WTC11 (cell line): ENCODE results near the gene KCNK3. TPM values are rescaled to one million over a fixed set of nuclear protein-coding genes. Genes with fewer than 3 reads are reported as not detected.

ENCODE experiments used
- ATAC-seq: fragments of 200-7000 bp; cut with Tn5 transposase; 2 replicates; pipeline ENCODE4 v1.10.0; 2021; ENCODE audit warnings: mild to moderate bottlenecking, moderate library complexity
- CTCF ChIA-PET: fragments of 300-600 bp; sonication (Branson Sonifier 250); formaldehyde crosslinking; loops from one replicate; lab custom pipeline; 2021; ENCODE audit warnings: antibody characterized with exemption; lab: Charles Lee
- POLR2A ChIA-PET: fragments of 350-600 bp; sonication (Branson Sonifier 250); formaldehyde crosslinking; loops from one replicate; lab custom pipeline; 2021; ENCODE audit warnings: antibody characterized with exemption; lab: Charles Lee
- DNase-seq: peaks from one replicate; pipeline ENCODE4 v3.0.0; 2021; ENCODE audit warnings: low spot score
- H3K27ac Mint-ChIP-seq: 2 replicates; pipeline ENCODE4 v1.8.0; 2021; ENCODE audit warnings: mixed read lengths
- H3K27me3 Mint-ChIP-seq: 2 replicates; pipeline ENCODE4 v1.8.0; 2021; ENCODE audit warnings: low read depth, mild to moderate bottlenecking, moderate library complexity, mixed read lengths
- H3K36me3 Mint-ChIP-seq: 2 replicates; pipeline ENCODE4 v1.8.0; 2021; ENCODE audit warnings: mixed read lengths
- H3K4me1 Mint-ChIP-seq: 2 replicates; pipeline ENCODE4 v1.8.0; 2022; ENCODE audit warnings: mixed read lengths
- H3K4me3 Mint-ChIP-seq: 2 replicates; pipeline ENCODE4 v1.8.0; 2021; ENCODE audit warnings: mild to moderate bottlenecking, moderate library complexity, mixed read lengths
- H3K9me3 Mint-ChIP-seq: 2 replicates; pipeline ENCODE4 v1.8.0; 2021; ENCODE audit warnings: mixed read lengths
- ATF1 ChIP-seq: sonication (generic); formaldehyde crosslinking; IDR thresholded peaks from 2 replicates; pipeline ENCODE4 v1.8.1; 2023; ENCODE audit warnings: mild to moderate bottlenecking, moderate library complexity, missing genetic modification reagents
- CREM ChIP-seq: sonication (generic); formaldehyde crosslinking; IDR thresholded peaks from 2 replicates; pipeline ENCODE4 v1.8.1; 2022; ENCODE audit warnings: mild to moderate bottlenecking, missing genetic modification reagents, moderate library complexity
- ELF4 ChIP-seq: sonication (generic); formaldehyde crosslinking; IDR thresholded peaks from 2 replicates; pipeline ENCODE4 v1.8.1; 2022; ENCODE audit warnings: low read depth, mild to moderate bottlenecking, moderate library complexity, missing genetic modification reagents
- ESRRA ChIP-seq: sonication (generic); formaldehyde crosslinking; IDR thresholded peaks from 2 replicates; pipeline ENCODE4 v1.8.1; 2022; ENCODE audit warnings: mild to moderate bottlenecking, missing genetic modification reagents, borderline replicate concordance
- GABPB1 ChIP-seq: sonication (generic); formaldehyde crosslinking; IDR thresholded peaks from 2 replicates; pipeline ENCODE4 v1.8.1; 2023; ENCODE audit warnings: mild to moderate bottlenecking, missing genetic modification reagents
- GRHL2 ChIP-seq: fragments of 250-450 bp; sonication (Bioruptor Pico); IDR thresholded peaks from 2 replicates; pipeline ENCODE4 v1.8.0; 2022; ENCODE audit warnings: mild to moderate bottlenecking, moderate library complexity; ENCODE audit not compliant: insufficient replicate concordance, severe bottlenecking
- HMGA2 ChIP-seq: fragments of 250-450 bp; sonication (Bioruptor Pico); IDR thresholded peaks from 2 replicates; pipeline ENCODE4 v1.4.0; 2021; ENCODE audit warnings: mild to moderate bottlenecking, moderate library complexity
- IRF2 ChIP-seq: sonication (generic); formaldehyde crosslinking; IDR thresholded peaks from 2 replicates; pipeline ENCODE4 v1.8.0; 2022; ENCODE audit warnings: low read depth, missing genetic modification reagents, borderline replicate concordance
- NR1H2 ChIP-seq: sonication (generic); formaldehyde crosslinking; IDR thresholded peaks from 2 replicates; pipeline ENCODE4 v1.9.0; 2021; ENCODE audit warnings: mild to moderate bottlenecking, moderate library complexity, missing genetic modification reagents
- NR3C1 ChIP-seq: sonication (generic); formaldehyde crosslinking; conservative IDR thresholded peaks from 2 replicates; pipeline ENCODE4 v1.8.1; 2023; ENCODE audit warnings: low read depth, mild to moderate bottlenecking, missing genetic modification reagents
- PRRX2 ChIP-seq: fragments of 250-450 bp; sonication (Bioruptor Pico); IDR thresholded peaks from 2 replicates; pipeline ENCODE4 v1.8.0; 2021; ENCODE audit warnings: mild to moderate bottlenecking
- SP1 ChIP-seq: sonication (generic); formaldehyde crosslinking; conservative IDR thresholded peaks from 2 replicates; pipeline ENCODE4 v1.8.1; 2022; ENCODE audit warnings: missing genetic modification reagents
- TCF7 ChIP-seq: sonication (generic); formaldehyde crosslinking; IDR thresholded peaks from 2 replicates; pipeline ENCODE4 v1.8.0; 2022; ENCODE audit warnings: mild to moderate bottlenecking, low read depth, missing genetic modification reagents, moderate library complexity
- TEAD4 ChIP-seq: sonication (generic); formaldehyde crosslinking; IDR thresholded peaks from 2 replicates; pipeline ENCODE4 v1.8.0; 2022; ENCODE audit warnings: mild to moderate bottlenecking, missing genetic modification reagents
- ZNF121 ChIP-seq: sonication (generic); formaldehyde crosslinking; IDR thresholded peaks from 2 replicates; pipeline ENCODE4 v1.8.0; 2023; ENCODE audit warnings: missing genetic modification reagents
- ZNF219 ChIP-seq: sonication (generic); formaldehyde crosslinking; IDR thresholded peaks from 2 replicates; pipeline ENCODE4 v1.8.0; 2023; ENCODE audit warnings: missing genetic modification reagents, mild to moderate bottlenecking, borderline replicate concordance
- ZNF232 ChIP-seq: sonication (generic); formaldehyde crosslinking; IDR thresholded peaks from 2 replicates; pipeline ENCODE4 v1.8.0; 2022; ENCODE audit warnings: mild to moderate bottlenecking, missing genetic modification reagents
- ZNF396 ChIP-seq: fragments of 250-450 bp; sonication (Bioruptor Pico); IDR thresholded peaks from 2 replicates; pipeline ENCODE4 v1.8.0; 2021; ENCODE audit warnings: mild to moderate bottlenecking, moderate library complexity, borderline replicate concordance
- ZNF423 ChIP-seq: fragments of 250-450 bp; sonication (Bioruptor Pico); IDR thresholded peaks from 2 replicates; pipeline ENCODE4 v2.1.2; 2022; ENCODE audit warnings: mild to moderate bottlenecking, moderate library complexity
- ZNF671 ChIP-seq: fragments of 250-450 bp; sonication (Bioruptor Pico); IDR thresholded peaks from 2 replicates; pipeline ENCODE4 v1.8.0; 2021; ENCODE audit warnings: mild to moderate bottlenecking
- total RNA-seq: library from RNA; stranded (reverse); gene quantifications from 3 replicates; pipeline ENCODE4 v1.2.3, GENCODE V29; 2021
- TF ChIP-seq, protein P1 (sequence below): sonication (generic); formaldehyde crosslinking; IDR thresholded peaks from 2 replicates; pipeline ENCODE4 v1.8.0; 2022; ENCODE audit warnings: mild to moderate bottlenecking, missing genetic modification reagents
- TF ChIP-seq, protein P2 (sequence below): sonication (generic); formaldehyde crosslinking; IDR thresholded peaks from 2 replicates; pipeline ENCODE4 v1.8.0; 2022; ENCODE audit warnings: missing genetic modification reagents
- TF ChIP-seq, protein P3 (sequence below): fragments of 250-450 bp; sonication (Bioruptor Pico); IDR thresholded peaks from 2 replicates; pipeline ENCODE4 v1.9.0; 2021; ENCODE audit warnings: mild to moderate bottlenecking
- TF ChIP-seq, protein P4 (sequence below): sonication (generic); formaldehyde crosslinking; IDR thresholded peaks from 2 replicates; pipeline ENCODE4 v1.8.0; 2022; ENCODE audit warnings: mild to moderate bottlenecking, missing genetic modification reagents
- TF ChIP-seq, protein P5 (sequence below): sonication (generic); formaldehyde crosslinking; IDR thresholded peaks from 2 replicates; pipeline ENCODE4 v1.8.1; 2023; ENCODE audit warnings: mild to moderate bottlenecking, missing genetic modification reagents, moderate library complexity

The KCNK3 gene
- total RNA-seq, 1 experiment from 2014 or later, result 0.22 TPM

DNA sequence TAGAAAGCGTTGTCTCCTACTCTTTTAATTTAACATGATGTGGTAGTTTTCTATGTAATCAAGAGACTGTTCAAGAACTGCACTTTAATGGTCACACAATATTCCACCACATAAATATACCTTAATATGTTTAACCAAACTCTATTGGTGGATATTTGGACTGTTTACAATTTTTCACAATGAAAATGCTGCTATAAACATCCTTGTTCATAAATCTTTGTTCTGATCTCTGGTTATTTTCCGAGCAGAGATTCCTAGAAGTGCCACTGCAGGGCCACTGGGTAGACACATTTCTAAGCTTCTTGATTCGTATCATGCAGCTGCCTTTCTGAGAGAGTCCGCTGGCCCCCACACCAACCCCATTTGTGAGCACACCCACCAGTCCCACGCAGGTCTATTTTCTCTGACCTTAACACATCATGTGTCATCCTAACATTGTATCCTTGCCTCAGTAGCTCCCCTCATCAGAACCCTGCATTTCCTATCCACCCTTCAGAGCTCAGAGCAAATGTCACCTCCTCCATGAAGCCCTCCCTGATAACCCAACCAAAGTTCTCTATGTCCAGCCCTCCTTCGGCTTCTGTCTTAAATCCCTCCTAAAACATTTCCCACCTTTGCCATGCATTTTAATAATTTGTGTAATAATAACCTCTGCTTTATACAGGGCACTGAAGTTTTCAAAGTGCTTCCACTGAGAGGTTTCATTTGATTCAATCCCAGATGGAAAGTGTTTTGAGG is 26.6 kb downstream of the KCNK3 start:
- H3K36me3 Mint-ChIP-seq, result no peaks in the 10 kb centered on the region
- ChIA-PET CTCF (interaction anchor here (1.6 kb wide), 1 partner anchor 224 kb away, joined by 3 read pairs; no protein-coding TSS in a partner anchor), POLR2A (no interaction called here)
- H3K27me3 Mint-ChIP-seq, result no peaks in the 10 kb centered on the region
- no peak for TF ChIP-seq ZNF423 (CRISPR knock-in tag)
- no peak for TF ChIP-seq IRF2 (CRISPR knock-in tag)
- no peak for TF ChIP-seq ZNF121
- TF ChIP-seq, protein P1, sequence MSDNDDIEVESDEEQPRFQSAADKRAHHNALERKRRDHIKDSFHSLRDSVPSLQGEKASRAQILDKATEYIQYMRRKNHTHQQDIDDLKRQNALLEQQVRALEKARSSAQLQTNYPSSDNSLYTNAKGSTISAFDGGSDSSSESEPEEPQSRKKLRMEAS, result no peak
- TF ChIP-seq NR3C1 (CRISPR knock-in tag), result no peak
- TF ChIP-seq ZNF219 (CRISPR knock-in tag), result no peak
- no peak for TF ChIP-seq TEAD4 (CRISPR knock-in tag)
- TF ChIP-seq NR1H2, result no peak
- TF ChIP-seq, protein P2, sequence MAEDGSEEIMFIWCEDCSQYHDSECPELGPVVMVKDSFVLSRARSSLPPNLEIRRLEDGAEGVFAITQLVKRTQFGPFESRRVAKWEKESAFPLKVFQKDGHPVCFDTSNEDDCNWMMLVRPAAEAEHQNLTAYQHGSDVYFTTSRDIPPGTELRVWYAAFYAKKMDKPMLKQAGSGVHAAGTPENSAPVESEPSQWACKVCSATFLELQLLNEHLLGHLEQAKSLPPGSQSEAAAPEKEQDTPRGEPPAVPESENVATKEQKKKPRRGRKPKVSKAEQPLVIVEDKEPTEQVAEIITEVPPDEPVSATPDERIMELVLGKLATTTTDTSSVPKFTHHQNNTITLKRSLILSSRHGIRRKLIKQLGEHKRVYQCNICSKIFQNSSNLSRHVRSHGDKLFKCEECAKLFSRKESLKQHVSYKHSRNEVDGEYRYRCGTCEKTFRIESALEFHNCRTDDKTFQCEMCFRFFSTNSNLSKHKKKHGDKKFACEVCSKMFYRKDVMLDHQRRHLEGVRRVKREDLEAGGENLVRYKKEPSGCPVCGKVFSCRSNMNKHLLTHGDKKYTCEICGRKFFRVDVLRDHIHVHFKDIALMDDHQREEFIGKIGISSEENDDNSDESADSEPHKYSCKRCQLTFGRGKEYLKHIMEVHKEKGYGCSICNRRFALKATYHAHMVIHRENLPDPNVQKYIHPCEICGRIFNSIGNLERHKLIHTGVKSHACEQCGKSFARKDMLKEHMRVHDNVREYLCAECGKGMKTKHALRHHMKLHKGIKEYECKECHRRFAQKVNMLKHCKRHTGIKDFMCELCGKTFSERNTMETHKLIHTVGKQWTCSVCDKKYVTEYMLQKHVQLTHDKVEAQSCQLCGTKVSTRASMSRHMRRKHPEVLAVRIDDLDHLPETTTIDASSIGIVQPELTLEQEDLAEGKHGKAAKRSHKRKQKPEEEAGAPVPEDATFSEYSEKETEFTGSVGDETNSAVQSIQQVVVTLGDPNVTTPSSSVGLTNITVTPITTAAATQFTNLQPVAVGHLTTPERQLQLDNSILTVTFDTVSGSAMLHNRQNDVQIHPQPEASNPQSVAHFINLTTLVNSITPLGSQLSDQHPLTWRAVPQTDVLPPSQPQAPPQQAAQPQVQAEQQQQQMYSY (CRISPR knock-in tag), result no peak
- no peak for TF ChIP-seq PRRX2
- no peak for TF ChIP-seq CREM (CRISPR knock-in tag)
- no peak for TF ChIP-seq ZNF232 (CRISPR knock-in tag)
- H3K9me3 Mint-ChIP-seq, result no peaks in the 10 kb centered on the region
- H3K27ac Mint-ChIP-seq, result no peak overlapping the region
- DNase-seq (no peak), ATAC-seq (no peak)
- H3K4me1 Mint-ChIP-seq, result peaks cover 11% of the 10 kb centered on the region
- no peak overlapping the region for H3K4me3 Mint-ChIP-seq

DNA sequence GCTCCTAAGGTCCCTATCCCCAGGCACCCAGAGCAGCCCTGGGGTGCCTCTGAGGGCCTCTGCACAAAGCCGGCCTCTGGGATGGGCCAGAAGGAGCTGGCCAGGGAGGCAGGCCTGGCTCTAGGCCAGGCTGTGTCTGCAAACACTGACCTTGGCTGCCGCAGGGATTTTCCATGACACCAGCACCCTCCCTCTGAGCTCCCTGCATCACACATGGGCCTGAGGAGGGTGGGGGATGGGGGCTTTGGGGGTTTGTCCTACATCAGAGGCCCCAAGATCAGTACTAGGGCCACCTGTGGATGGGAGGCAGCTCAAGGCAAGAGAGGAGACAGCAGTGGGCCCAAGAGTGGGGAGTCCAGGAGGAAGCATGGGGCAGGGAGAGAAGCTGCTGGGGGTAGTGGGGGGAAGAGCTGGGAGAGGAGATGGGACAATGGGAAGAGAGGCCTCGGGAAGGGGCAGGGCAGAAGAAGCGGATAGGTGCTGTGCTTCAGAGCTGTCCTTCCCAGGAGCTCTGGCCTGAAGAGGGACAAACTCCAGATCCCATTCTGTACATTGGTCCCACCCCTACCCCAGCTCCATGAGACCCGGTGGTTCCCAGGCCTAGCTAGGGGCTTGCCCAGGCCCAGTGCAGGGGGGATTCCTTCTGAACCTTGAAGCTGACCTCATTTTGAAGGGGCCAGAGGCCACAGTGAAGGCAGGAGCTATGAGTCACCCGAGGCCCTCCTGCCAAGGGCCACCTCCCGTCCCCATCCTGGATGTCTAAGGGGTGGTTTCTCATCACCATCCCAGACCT is 28.0 kb downstream of the KCNK3 start:
- CTCF ChIA-PET, result interaction anchor here (0.9 to 1.5 kb wide), 3 partner anchors 8 to 161 kb away, joined by 3 to 5 read pairs (median 3); no protein-coding TSS in a partner anchor
- H3K4me1 Mint-ChIP-seq, result peaks cover 11% of the 10 kb centered on the region
- H3K4me3 Mint-ChIP-seq, result no peak overlapping the region
- POLR2A ChIA-PET, result interaction anchor here (1.0 kb wide), 1 partner anchor 16 kb away, joined by 3 read pairs; no protein-coding TSS in a partner anchor
- H3K27me3 Mint-ChIP-seq, result no peaks in the 10 kb centered on the region
- no peak overlapping the region for H3K27ac Mint-ChIP-seq
- H3K36me3 Mint-ChIP-seq, result no peaks in the 10 kb centered on the region
- DNase-seq, result no peak
- ATAC-seq, result no peak
- no peaks in the 10 kb centered on the region for H3K9me3 Mint-ChIP-seq
- TF ChIP-seq HMGA2 (CRISPR knock-in tag) (no peak), ZNF396 (CRISPR knock-in tag) (no peak), ATF1 (CRISPR knock-in tag) (no peak), ELF4 (CRISPR knock-in tag) (no peak), TCF7 (CRISPR knock-in tag) (no peak), GRHL2 (no peak), GABPB1 (CRISPR knock-in tag) (no peak), SP1 (no peak), ZNF671 (CRISPR knock-in tag) (no peak), ESRRA (no peak)
- TF ChIP-seq, protein P3, sequence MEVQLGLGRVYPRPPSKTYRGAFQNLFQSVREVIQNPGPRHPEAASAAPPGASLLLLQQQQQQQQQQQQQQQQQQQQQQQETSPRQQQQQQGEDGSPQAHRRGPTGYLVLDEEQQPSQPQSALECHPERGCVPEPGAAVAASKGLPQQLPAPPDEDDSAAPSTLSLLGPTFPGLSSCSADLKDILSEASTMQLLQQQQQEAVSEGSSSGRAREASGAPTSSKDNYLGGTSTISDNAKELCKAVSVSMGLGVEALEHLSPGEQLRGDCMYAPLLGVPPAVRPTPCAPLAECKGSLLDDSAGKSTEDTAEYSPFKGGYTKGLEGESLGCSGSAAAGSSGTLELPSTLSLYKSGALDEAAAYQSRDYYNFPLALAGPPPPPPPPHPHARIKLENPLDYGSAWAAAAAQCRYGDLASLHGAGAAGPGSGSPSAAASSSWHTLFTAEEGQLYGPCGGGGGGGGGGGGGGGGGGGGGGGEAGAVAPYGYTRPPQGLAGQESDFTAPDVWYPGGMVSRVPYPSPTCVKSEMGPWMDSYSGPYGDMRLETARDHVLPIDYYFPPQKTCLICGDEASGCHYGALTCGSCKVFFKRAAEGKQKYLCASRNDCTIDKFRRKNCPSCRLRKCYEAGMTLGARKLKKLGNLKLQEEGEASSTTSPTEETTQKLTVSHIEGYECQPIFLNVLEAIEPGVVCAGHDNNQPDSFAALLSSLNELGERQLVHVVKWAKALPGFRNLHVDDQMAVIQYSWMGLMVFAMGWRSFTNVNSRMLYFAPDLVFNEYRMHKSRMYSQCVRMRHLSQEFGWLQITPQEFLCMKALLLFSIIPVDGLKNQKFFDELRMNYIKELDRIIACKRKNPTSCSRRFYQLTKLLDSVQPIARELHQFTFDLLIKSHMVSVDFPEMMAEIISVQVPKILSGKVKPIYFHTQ (CRISPR knock-in tag), result no peak
- TF ChIP-seq, protein P4, sequence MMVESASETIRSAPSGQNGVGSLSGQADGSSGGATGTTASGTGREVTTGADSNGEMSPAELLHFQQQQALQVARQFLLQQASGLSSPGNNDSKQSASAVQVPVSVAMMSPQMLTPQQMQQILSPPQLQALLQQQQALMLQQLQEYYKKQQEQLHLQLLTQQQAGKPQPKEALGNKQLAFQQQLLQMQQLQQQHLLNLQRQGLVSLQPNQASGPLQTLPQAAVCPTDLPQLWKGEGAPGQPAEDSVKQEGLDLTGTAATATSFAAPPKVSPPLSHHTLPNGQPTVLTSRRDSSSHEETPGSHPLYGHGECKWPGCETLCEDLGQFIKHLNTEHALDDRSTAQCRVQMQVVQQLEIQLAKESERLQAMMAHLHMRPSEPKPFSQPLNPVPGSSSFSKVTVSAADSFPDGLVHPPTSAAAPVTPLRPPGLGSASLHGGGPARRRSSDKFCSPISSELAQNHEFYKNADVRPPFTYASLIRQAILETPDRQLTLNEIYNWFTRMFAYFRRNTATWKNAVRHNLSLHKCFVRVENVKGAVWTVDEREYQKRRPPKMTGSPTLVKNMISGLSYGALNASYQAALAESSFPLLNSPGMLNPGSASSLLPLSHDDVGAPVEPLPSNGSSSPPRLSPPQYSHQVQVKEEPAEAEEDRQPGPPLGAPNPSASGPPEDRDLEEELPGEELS, result no peak
- TF ChIP-seq, protein P5, sequence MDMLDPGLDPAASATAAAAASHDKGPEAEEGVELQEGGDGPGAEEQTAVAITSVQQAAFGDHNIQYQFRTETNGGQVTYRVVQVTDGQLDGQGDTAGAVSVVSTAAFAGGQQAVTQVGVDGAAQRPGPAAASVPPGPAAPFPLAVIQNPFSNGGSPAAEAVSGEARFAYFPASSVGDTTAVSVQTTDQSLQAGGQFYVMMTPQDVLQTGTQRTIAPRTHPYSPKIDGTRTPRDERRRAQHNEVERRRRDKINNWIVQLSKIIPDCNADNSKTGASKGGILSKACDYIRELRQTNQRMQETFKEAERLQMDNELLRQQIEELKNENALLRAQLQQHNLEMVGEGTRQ (CRISPR knock-in tag), result no peak
